Astrocyte (in vitro differentiated cells and primary cell): ENCODE measurements around the gene DHRS3.

Experiments used
- CTCF ChIP-seq: IDR thresholded peaks from 2 replicates; pipeline ENCODE4 v1.5.1; 2011; ENCODE audit warnings: low read depth, mild to moderate bottlenecking, inconsistent platforms, low read length, moderate library complexity; ENCODE audit not compliant: insufficient read depth
- EZH2 ChIP-seq: IDR thresholded peaks from 2 replicates; pipeline ENCODE4 v1.6.1; 2012; ENCODE audit warnings: mild to moderate bottlenecking, low read length, inconsistent platforms; ENCODE audit not compliant: insufficient read depth

- TF ChIP-seq CTCF: no peak
- TF ChIP-seq EZH2: no peak
These were observed 63.3 kb downstream of the DHRS3 start for GRCh38 chr1:12554521-12555305.
